ENCODE results near the gene EIF4E3.
A peak's percentile ranks its signal among the peaks of the same experiment; 100 is the strongest.

The EIF4E3 gene

GRCh38 chr3:71722693-71723092 is 2.5 kb downstream of the EIF4E3 start:
- peak; percentile 56 for DNase-seq

- peak; percentile 67 for DNase-seq
Measured at GRCh38 chr3:71721651-71722157, 3.5 kb downstream of the EIF4E3 start.

GRCh38 chr3:71721002-71721401 is 4.2 kb downstream of the EIF4E3 start:
- peak; percentile 50 for DNase-seq

- DNase-seq = no peak
Measured at GRCh38 chr3:71718072-71718471, 7.1 kb downstream of the EIF4E3 start.

- no peak for DNase-seq
Measured at GRCh38 chr3:71714595-71714994, 10.6 kb downstream of the EIF4E3 start.

GRCh38 chr3:71713041-71713440 is 12.2 kb downstream of the EIF4E3 start:
- DNase-seq = no peak

GRCh38 chr3:71710906-71711494 is 14.2 kb downstream of the EIF4E3 start:
- DNase-seq = no peak

- DNase-seq = no peak
Measured at GRCh38 chr3:71709908-71710511, 15.2 kb downstream of the EIF4E3 start.

- no peak for DNase-seq
Measured at GRCh38 chr3:71708476-71709105, 16.6 kb downstream of the EIF4E3 start.

GRCh38 chr3:71707595-71707994 is 17.6 kb downstream of the EIF4E3 start:
- no peak for DNase-seq

- no peak for DNase-seq
Measured at GRCh38 chr3:71705681-71706080, 19.5 kb downstream of the EIF4E3 start.

- DNase-seq = no peak
Measured at GRCh38 chr3:71704915-71705314, 20.3 kb downstream of the EIF4E3 start.

GRCh38 chr3:71703797-71704196 is 21.4 kb downstream of the EIF4E3 start:
- DNase-seq = no peak

GRCh38 chr3:71702131-71703024 is 22.8 kb downstream of the EIF4E3 start:
- no peak for DNase-seq

- DNase-seq = no peak
Measured at GRCh38 chr3:71701251-71701762, 23.9 kb downstream of the EIF4E3 start.

GRCh38 chr3:71695000-71695482 is 30.2 kb downstream of the EIF4E3 start:
- no peak for DNase-seq

GRCh38 chr3:71694358-71694999 is 30.7 kb downstream of the EIF4E3 start:
- no peak for DNase-seq

GRCh38 chr3:71693641-71694040 is 31.6 kb downstream of the EIF4E3 start:
- no peak for DNase-seq

GRCh38 chr3:71692139-71692538 is 33.1 kb downstream of the EIF4E3 start:
- no peak for DNase-seq

- DNase-seq = no peak
Measured at GRCh38 chr3:71690341-71690841, 34.8 kb downstream of the EIF4E3 start.

- DNase-seq = no peak
Measured at GRCh38 chr3:71689291-71689690, 35.9 kb downstream of the EIF4E3 start.

- DNase-seq = no peak
Measured at GRCh38 chr3:71688121-71688520, 37.1 kb downstream of the EIF4E3 start.
